Testis (tissue), 3 donors: ENCODE measurements around the gene CKS2. TPM values are rescaled to one million over a fixed set of nuclear protein-coding genes. Genes with fewer than 3 reads are reported as not detected.

Experiments used
- DNase-seq: peaks from one replicate; pipeline ENCODE4 v3.0.0-alpha.2; 2019
- H3K27ac ChIP-seq, 2 donors: fragments of 200-600 bp; sonication (generic); one replicate each; pipeline ENCODE4 v1.5.1; 2019
- H3K27me3 ChIP-seq: fragments of 200-600 bp; sonication (generic); one replicate; pipeline ENCODE4 v1.5.1; 2019
- H3K36me3 ChIP-seq: fragments of 200-600 bp; sonication (generic); one replicate; pipeline ENCODE4 v1.5.1; 2017; ENCODE audit warnings: low read depth; ENCODE audit errors: missing control alignments
- H3K4me1 ChIP-seq: fragments of 200-600 bp; sonication (generic); one replicate; pipeline ENCODE4 v1.5.1; 2019
- H3K4me3 ChIP-seq, 2 donors: fragments of 200-600 bp; sonication (generic); one replicate each; pipeline ENCODE4 v1.5.1; 2017 to 2019
- H3K9me3 ChIP-seq: fragments of 200-600 bp; sonication (generic); one replicate; pipeline ENCODE4 v1.5.1; 2017
- POLR2A ChIP-seq: fragments of 450-650 bp; IDR thresholded peaks from one replicate; pipeline ENCODE4 v1.6.1; 2017; ENCODE audit warnings: antibody characterized with exemption, mild to moderate bottlenecking, moderate library complexity
- WGBS, 2 donors: methylation state at CpG; one replicate each; pipeline ENCODE4 v1.1.5; 2018; 5-methylcytosine and 5-hydroxymethylcytosine counted together
- intact Hi-C: fragments of 100-400 bp; cut with DNase I; formaldehyde crosslinking; loops from one replicate; pipeline ENCODE4 v1.15.1; 2023; ENCODE audit warnings: low total_unique reads
- polyA plus RNA-seq: library from polyadenylated mRNA; stranded (reverse); fragments of 350-450 nt; fragmentation: Illumina TruSeq; extraction: RNeasy Lipid Tissue Mini Kit (QIAGEN cat#74804); gene quantifications from one replicate; pipeline ENCODE4 v1.2.3, GENCODE V29; 2014; ENCODE audit warnings: low read depth, low replicate concordance; ENCODE audit not compliant: insufficient read depth
- total RNA-seq, 2 donors: library from RNA; depleted of rRNA; stranded (reverse); fragments of >200 nt; gene quantifications; one replicate each; pipeline ENCODE4 v1.2.3, GENCODE V29; 2016
- TF ChIP-seq, protein P1 (sequence below), 3 experiments: fragments of 450-650 bp in 2 of 3; fragments of 200-600 bp in 1 of 3; sonication (generic) in 1 of 3; IDR thresholded peaks; one replicate each; pipeline ENCODE4 v1.5.1; 2016 to 2019; ENCODE audit warnings: antibody characterized with exemption in 3 of 3, mild to moderate bottlenecking in 2 of 3, moderate library complexity in 1 of 3

The CKS2 gene
- total and polyA plus RNA-seq, 3 donors from 2014 or later: 200 to 415 (median 222) TPM

DNA sequence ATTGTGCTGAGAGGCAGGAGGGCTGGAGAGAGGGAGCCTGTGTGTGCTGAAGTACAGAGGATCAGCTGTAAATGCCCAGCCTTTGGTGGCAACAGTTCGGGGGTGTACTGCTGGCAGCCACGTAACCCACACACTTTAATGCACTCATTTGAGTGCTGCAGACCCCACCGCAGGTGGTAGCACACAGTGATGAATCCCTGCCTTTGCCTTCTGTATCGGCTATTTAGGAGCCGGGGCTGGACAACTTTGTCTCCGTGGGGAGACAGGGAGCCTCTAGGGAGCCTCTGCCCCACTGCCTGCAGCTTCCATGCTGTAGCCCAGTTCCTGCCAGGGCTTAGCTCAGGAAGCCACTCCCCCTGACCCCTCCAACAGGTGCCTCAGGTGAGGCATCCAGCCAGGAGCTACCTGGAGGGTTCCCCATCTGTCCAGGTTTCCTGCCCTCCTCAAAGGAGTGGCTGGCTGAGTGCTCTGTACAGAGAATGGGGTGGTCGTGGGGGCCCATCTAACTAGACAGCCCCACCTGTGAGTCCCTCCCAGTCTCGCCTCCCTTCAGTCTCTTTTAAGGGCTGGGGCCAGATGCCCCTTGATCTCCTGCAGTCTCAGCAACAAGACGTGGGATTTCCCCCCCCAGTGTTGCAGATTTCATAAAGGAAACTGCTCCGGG is 51.8 kb downstream of the CKS2 start:
- Histone ChIP-seq H3K27ac (no peak overlapping the region), H3K27me3 (no peaks in the 10 kb centered on the region), H3K4me1 (no peaks in the 10 kb centered on the region), H3K36me3 (no peaks in the 10 kb centered on the region), H3K9me3 (no peaks in the 10 kb centered on the region), H3K4me3 (no peak overlapping the region)
- WGBS, 2 donors: 90 to 95% methylated on average over 10 of the region's 10 CpGs
- no peak for DNase-seq
- TF ChIP-seq POLR2A: no peak
- TF ChIP-seq, protein P1, sequence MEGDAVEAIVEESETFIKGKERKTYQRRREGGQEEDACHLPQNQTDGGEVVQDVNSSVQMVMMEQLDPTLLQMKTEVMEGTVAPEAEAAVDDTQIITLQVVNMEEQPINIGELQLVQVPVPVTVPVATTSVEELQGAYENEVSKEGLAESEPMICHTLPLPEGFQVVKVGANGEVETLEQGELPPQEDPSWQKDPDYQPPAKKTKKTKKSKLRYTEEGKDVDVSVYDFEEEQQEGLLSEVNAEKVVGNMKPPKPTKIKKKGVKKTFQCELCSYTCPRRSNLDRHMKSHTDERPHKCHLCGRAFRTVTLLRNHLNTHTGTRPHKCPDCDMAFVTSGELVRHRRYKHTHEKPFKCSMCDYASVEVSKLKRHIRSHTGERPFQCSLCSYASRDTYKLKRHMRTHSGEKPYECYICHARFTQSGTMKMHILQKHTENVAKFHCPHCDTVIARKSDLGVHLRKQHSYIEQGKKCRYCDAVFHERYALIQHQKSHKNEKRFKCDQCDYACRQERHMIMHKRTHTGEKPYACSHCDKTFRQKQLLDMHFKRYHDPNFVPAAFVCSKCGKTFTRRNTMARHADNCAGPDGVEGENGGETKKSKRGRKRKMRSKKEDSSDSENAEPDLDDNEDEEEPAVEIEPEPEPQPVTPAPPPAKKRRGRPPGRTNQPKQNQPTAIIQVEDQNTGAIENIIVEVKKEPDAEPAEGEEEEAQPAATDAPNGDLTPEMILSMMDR (IDR thresholded peaks at IDR 0.05): no peak
- intact Hi-C loops: no loop called here

DNA sequence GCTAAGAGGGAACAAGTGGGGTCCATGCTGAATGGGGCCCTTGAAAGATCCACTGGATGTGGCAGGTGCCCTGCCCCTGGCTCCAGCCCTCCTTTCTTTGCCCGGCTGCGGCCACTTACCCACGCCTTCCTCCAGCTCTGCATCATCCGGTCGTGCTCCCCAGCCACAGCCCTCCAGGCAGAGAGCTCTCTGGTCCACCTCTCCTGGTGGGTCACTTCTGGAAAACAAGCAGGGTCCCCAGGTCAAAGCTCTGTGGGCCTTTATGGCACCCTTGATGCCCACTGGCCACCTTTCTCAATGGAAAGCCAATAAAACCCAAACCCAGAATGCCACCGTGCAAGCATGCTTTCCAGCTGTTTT is 52.3 kb downstream of the CKS2 start:
- H3K9me3 ChIP-seq: no peaks in the 10 kb centered on the region
- no peaks in the 10 kb centered on the region for H3K36me3 ChIP-seq
- no peak overlapping the region for H3K4me3 ChIP-seq
- no peak overlapping the region for H3K27ac ChIP-seq
- 81 to 94% methylated on average over 2 to 6 of the region's 6 CpGs for WGBS, 2 donors
- no peaks in the 10 kb centered on the region for H3K4me1 ChIP-seq
- DNase-seq: no peak
- intact Hi-C loops: no loop called here
- no peaks in the 10 kb centered on the region for H3K27me3 ChIP-seq
- TF ChIP-seq, protein P1 (IDR thresholded peaks at IDR 0.05): no peak
- TF ChIP-seq POLR2A: no peak

DNA sequence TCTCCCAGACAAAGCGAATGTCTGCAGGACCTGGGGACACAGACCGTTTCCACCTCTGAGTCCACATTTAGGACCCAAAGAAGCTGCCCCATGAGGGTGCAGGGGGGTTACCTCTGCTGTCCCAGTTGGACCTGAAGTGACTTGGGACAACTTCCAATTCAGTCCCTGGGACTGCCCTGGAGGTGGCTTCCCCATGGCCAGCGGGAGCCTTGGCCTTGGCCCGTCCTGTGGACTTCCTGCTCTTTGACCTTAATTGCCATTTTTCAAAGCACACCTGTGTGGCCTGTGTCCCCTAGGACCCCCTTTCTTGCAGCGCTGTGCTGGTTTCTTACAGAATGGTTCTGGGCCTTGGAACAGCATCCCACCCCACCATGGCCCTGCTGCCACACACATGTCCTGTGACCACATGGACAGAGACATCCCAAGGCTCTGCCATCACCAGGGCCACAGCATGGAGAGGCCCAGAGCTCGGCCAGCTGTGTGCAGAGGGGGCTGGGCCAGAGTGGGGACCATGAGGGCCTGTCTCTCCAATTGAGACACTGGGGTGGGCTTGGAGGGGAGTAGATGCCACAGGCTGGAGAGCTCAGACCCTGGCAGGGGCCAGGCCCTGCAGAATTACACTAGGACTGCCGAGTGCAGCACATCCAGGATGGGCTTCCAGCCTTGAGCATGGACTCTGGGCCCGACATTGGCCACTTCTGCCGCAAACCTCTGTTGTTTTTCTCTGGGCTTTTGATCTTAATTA is 53.1 kb downstream of the CKS2 start:
- Histone ChIP-seq H3K27me3 (no peaks in the 10 kb centered on the region), H3K4me3 (no peak overlapping the region), H3K36me3 (no peaks in the 10 kb centered on the region), H3K27ac (no peak overlapping the region), H3K4me1 (no peaks in the 10 kb centered on the region), H3K9me3 (no peaks in the 10 kb centered on the region)
- intact Hi-C loops: no loop called here
- no peak for DNase-seq
- TF ChIP-seq, protein P1 (IDR thresholded peaks at IDR 0.05): no peak
- no peak for TF ChIP-seq POLR2A
- WGBS, 2 donors: 94 to 96% methylated on average over 8 to 9 of the region's 9 CpGs

DNA sequence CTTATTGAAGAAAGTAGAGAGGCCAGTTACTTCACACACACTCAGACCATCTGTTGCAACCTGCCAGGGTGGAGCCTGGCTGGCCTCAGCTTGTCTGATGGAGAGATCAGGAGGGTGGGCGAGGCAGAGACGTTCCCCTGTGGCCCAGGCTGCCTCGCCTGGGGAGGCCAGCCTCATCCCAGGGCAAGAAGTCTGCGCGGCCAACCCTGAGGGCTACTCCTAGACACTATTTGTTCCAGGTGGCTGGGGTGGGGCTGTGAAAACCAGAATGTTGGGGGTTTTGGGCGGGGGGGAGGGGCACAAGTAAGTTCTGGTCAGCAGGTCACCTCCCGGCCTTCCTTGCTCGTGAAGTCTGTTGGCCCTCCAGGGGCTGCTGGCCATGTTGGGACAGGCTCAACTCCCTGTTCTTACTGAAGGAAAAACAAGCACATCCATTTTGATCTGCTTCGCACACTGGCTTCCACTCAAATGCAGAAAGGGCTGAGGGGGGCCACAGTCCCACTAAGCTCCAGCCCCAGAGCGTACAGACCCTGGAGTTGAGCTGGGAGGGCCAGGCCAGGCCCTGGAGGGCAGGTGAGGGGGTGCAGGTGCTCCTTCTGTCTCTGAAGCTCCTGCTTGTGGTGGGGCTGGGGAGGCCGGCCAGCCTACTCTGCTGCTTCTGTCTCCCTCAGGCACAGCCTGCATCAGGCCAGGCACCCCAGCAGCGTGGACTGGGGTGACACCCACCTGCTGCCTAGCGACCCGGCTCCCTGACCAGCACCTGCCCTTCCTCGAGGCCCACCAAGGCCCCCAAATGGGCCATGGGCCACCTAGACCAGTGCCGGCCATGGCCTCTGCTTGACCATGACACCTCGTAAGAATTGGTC is 53.9 kb downstream of the CKS2 start:
- no peaks in the 10 kb centered on the region for H3K4me1 ChIP-seq
- H3K27ac ChIP-seq: no peak overlapping the region
- intact Hi-C loops: no loop called here
- no peaks in the 10 kb centered on the region for H3K27me3 ChIP-seq
- TF ChIP-seq POLR2A: no peak
- TF ChIP-seq, protein P1 (IDR thresholded peaks at IDR 0.05): no peak
- 91 to 94% methylated on average over 14 to 17 of the region's 17 CpGs for WGBS, 2 donors
- DNase-seq: no peak
- no peak overlapping the region for H3K4me3 ChIP-seq
- no peaks in the 10 kb centered on the region for H3K36me3 ChIP-seq
- H3K9me3 ChIP-seq: no peaks in the 10 kb centered on the region
